Kasumi-1 (cell line): ENCODE data around the gene MTX3.

Experiments
- DNase-seq, 2 experiments: peaks; one replicate each; lab custom pipeline; 2025; lab: John Stamatoyannopoulos, UW

Gene MTX3

DNA sequence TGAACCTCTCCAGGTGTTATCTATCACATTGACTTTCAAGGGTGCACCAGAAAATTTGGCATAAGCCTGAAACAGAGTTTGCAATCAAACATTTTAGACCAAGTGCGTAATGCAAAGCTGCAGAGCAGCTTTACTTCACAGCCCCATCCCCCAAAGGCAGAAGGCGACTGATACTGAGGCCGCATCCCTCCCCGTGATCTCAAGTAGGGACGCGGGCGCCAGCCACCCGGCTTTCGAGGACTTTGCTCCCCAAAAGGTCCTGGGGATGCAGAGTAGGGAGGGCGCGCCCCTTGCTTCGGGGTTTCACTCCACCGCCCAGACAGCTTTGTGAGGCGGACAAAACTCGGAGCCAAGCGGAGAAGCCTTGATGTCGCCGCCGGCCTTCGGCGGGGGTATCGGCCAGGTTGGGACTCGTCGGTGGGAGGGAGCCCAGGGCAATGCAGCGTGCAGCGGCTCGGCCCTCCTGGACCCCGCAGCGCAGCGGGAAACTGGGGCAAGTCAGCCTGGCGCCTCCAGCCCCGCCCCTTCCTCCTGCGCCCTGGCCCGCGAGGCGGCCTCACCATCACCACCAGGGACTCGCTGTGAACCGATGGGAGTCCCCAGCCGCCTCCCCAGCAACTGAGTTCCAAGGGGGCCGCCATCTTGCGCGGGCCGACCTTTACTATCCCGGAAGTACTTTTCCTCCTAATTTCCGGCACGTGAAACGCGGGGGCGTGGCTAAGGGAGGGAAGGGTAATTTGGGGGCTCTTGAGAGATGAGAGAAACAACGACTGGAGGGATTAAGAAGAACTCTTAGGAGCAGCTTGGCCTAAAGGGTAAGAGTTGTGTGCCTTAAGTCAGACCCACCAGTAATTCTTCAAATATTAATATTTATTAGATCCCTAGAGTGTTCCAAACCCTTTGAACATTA is at the start of gene MTX3:
Gene MTX3 (minus strand): TSS at position 665 of the 910 bp plus-strand sequence. CDS start 24 bp downstream, at position 641.
- no peak for DNase-seq

GRCh38 chr5:80039650-80040049 is 48.6 kb upstream of the MTX3 start:
- no peak for DNase-seq

- no peak for DNase-seq
These were observed 46.3 kb upstream of the MTX3 start for GRCh38 chr5:80037366-80037765.

DNA sequence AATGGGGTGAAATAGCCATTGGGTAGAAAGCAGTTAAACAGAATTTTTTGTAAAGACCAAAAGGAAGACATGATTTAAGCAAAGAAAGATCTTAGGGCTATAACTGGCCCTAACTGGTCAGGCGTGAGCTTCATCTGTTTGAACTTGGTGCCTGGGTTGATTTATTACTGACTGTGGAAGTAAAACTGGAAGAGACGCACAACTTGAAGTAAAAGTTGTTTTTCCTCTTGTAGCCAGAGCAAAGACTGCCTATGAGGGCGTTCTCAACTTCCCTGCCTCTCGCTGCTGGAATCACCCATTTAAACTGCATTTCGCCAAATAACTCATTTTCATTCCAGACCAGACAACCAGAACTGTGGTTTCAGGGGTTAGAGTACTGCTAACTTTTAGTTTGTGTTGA is 45.6 kb upstream of the MTX3 start:
- no peak for DNase-seq

- DNase-seq, result no peak
These were observed 44.8 kb upstream of the MTX3 start for GRCh38 chr5:80035839-80036238.

- no peak for DNase-seq
These were observed 44.1 kb upstream of the MTX3 start, which contains the start of gene THBS4 for GRCh38 chr5:80034962-80035821. Gene THBS4, plus strand, starts transcription at chr5:80035348. Its CDS starts 190 bp downstream, at chr5:80035538.

- no peak for DNase-seq
These were observed 43.5 kb upstream of the MTX3 start for GRCh38 chr5:80034559-80034958.

- DNase-seq, result no peak
These were observed 42.5 kb upstream of the MTX3 start for GRCh38 chr5:80033513-80033912.

DNA sequence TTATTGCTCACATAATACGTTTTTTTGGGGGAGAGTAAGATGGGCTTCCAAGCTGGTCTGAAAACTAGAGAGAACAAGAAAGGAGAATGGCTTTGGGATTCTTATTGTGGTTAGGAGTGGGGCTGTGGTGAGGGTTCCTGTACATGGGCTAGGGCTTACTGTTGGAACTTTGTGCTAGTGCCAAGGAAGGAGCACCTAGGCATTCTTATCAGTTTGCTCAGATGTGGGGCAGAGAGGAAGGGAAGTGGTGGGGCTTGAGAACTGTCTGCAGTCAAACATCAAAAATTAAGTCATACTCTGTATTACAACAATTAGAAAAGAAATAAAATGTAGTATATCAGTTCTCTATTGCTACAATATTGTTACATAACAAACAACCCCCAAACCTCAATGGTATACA is 40.0 kb upstream of the MTX3 start:
- DNase-seq, result no peak

DNA sequence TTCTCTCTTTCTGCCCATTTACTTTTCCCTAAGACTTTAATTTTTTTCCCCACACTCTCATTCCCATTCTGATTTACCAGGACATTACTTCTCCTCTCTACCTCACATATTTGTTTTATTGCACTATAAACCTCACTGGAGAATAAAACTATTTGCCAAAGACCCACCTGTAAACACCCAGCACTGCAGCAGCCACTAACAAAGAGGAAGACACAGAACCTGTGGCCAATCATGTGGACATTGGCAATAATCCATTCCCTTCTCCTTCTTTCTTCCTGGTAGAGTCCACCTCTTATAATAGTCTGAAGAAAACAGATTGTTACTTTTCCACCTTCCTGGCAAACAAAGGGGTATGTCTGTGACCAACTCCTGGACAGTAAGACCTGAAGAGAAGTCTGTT is 35.8 kb upstream of the MTX3 start:
- DNase-seq, result no peak

GRCh38 chr5:80025069-80025468 is 34.0 kb upstream of the MTX3 start:
- DNase-seq, result no peak

- no peak for DNase-seq
These were observed 19.8 kb upstream of the MTX3 start for GRCh38 chr5:80010754-80011392.

- DNase-seq, result no peak
These were observed 18.1 kb upstream of the MTX3 start for GRCh38 chr5:80008995-80009765.

DNA sequence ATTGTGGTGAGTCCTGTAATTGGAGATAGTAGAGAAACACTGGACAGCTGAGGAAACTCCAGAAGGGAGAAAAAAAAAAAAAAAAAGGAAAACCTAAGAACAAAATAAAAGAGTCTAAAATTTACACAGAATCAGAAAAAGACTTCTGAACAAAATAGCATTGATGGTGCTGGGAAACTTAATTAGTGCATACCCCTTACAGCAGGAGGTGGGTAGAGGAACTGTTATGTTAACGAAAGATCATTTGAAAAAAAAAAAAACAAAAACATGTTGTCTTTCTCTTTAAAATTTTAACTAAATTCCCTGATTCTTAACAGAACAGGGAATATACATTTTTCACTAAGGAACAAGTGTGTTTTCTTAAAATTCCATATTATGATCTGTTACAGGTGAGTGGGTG is 11.6 kb upstream of the MTX3 start:
- no peak for DNase-seq

DNA sequence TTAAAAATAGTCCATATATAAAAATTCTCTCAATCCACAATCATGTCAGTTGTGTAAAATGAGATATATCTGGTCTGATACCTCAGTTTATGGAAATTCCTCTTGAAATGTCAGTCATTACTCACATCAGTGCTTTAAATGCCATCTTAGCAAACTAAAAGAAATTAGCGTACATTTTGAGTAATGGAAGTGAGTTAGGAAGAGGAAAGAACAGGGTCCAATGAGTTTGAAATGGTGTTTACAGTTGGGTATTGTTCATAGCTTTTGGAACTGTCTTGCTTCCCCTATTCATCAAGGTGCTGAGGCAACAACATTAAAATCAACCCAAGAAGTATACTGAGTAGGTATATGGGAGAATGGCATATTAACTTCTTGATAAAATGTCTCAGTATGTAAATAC is 8.7 kb upstream of the MTX3 start:
- no peak for DNase-seq

- no peak for DNase-seq
These were observed 2.0 kb upstream of the MTX3 start for GRCh38 chr5:79992891-79993657.

DNA sequence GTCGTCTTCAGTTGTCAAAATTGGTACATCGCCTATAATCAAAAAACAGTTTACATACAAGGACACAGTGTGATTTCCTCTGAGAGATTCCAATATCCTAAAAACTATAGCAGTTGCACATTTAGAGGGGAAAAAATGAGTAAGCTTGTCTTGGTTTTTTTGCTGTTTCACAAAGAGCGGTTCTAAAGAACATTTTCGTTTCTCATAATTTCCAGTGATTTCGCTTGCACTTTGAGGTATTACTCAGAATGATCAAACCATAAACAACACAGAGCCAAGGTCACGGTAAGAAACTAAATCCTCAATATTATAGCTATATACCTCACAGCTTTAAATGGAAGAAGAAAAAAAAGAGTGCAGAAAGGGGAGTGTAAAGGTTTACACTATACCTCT is 861 bp downstream of the MTX3 start:
- no peak for DNase-seq

- no peak for DNase-seq
These were observed 4.8 kb downstream of the MTX3 start for GRCh38 chr5:79986260-79986659.

DNA sequence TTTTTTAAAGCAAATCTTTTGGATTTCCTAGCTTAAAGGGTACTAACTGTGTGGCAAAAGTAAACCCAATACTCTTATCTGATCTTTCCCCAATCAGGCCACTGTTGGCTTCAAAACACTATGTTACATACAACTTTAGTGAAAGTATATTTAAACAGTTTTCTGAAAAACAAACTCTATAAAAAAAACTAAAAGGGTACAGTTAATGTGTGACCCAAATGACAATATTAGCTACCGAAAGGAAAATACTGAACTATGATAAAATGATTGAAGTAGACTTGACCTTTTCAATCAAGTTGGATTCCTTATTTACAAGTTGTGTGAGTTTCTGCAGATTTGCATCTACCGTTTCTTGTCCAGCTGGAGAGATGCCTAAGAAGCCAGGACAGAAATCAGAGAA is 5.8 kb downstream of the MTX3 start:
- DNase-seq, result no peak

DNA sequence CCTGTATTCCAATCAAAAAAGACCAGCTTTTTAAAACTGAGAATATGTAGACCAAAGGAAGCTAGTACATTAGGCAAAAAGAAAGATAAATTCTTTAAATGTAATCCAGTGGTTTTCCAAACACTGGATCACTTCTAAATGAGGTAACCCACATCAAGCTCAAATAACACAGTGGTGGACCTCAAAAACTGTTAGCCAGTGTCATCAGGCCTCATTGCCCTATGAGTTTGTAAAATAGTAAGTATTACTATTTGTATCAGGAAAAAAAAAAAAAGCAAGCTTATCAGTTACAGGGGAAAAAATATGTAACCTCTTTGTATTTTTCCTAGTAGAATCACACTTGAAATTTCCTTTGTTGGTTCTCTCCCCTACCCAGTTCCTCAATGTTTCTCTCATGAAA is 6.7 kb downstream of the MTX3 start:
- DNase-seq, result no peak

DNA sequence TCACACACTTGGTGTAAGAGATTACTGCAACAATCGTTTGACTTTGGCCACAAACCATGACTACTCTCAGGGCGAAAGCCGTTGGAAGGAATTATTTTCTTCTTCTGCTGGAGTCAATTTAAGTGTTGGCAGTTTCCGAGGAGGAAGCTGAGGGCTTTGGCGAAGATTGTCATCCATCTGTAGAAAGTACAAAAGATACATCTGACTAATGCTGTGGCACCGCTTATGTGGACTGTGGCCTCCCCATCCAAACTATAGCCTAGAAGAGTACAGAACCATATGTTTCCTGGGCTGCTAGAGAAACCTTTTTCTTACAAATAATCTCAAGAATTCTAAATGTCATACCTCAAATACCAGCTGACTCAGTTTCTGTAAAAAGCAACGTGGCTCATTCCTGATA is 7.4 kb downstream of the MTX3 start:
- DNase-seq, result no peak
